HK-2 (cell line): ENCODE data around the gene RALGAPA2.
A peak's percentile ranks its signal among the peaks of the same experiment; 100 is the strongest.

Experiments
- DNase-seq: peaks from one replicate; pipeline ENCODE4 v3.0.0-alpha.2; 2018; ENCODE audit not compliant: unreplicated experiment

Gene RALGAPA2

DNA sequence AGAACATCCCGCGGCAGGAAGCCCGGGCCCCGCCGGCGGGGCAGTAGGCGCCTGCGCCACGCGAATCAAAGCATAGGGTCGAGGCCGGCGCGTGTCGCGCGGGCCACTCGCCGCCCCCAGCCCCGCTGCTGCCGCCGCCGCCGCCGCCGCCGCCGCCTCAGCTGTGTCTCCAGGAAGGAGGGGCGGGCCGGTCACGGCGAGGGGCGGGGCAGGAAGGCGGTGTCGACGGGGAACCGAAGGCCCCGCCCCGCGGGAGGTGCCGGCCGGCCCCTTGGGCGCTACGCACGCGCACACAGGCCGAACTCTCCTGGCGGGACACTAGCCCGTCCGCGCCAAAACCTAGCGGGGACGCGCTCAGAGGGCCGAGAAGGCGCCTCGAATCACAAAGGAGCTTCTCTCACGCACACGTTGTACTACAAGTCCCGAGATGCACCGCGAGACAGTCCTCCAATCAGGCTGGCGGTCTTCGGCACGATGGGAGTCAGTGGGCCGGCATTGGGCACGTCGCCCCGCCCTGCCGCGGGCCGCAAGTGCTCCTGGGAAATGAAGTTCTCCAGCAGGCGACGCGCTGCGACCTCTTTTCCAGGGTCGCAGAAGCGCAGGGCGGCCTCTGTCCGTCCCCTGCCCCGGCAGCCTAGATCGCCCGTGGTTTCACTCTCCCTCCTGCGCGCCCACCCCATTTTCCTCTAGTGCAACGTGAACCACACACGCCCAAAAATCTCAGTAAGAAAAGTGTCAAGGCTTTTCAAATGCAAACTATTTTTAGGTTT, at the start of gene RALGAPA2:
TSS of gene RALGAPA2 (minus strand) at position 171 of the 770 bp plus-strand sequence. CDS start at position 7, 164 bp downstream.
- DNase-seq: peak; percentile 97

- DNase-seq: no peak
Observed at GRCh38 chr20:20761301-20761700, 48.9 kb upstream of the RALGAPA2 start.

DNA sequence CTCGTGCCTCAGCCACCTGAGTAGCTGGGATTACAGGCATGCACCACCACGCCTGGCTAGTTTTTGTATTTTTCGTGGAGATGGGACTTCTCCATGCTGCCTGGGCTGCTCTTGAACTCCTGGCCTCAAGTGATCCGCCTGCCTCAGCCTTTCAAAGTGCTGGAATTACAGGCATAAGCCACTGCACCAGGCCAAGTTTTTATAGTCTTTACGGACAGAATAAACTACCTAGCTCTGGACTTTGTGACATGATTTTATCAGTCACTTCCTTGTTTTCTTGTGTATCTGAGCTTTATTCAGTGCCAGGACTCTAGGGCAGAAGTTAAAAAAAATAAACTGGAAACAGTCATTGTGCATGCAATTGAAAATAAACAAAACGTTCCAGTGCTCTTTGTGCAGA, 46.7 kb upstream of the RALGAPA2 start:
- DNase-seq: no peak

DNA sequence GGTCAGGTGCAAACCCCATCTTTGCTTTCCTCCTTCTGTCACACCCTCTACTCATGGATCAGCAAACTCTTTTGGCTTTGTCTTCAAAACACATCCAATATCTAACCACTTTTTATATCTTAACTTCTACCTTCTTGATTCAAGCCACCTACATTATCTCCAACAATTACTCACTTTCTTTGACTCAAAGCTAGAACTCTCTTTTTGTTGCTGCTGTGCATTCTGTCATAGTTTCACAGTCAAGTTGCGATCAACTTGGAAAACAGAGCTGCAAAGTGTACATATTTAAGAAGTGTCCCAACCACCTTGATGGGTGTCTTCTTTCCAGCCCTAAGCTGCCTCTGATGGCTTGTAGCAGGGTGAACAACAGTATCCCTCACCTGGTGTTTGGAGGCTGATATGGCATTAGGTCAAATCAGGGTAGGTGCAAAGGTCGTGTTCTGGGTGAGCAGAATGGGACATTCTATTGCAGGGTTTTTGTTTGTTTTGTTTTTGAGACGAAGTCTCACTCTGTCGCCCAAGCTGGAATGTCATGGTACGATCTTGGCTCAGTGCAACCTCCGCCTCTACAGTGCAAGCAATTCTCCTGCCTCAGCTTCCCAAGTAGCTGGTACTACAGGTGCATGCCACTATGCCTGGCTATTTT, 43.4 kb upstream of the RALGAPA2 start:
- no peak for DNase-seq

GRCh38 chr20:20755231-20755630, 42.8 kb upstream of the RALGAPA2 start:
- no peak for DNase-seq

DNA sequence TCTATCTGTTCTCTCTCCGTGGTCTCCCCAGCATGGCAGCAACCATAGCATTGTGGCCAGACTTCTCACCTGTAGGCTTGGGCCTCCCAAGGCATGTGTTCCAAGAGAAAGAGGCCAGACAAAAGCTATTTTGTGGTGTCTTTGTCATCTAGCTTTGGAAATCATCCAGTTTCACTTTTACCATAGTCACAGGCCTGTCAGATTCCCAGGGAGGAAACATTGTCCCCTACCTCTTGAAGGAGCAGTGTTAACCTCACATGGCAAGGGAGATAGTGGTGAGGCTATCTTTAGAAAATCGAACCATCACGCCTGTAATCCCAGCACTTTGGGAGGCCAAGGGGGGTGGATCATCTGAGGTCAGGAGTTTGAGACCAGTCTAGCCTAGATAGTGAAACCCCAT, 42.3 kb upstream of the RALGAPA2 start:
- DNase-seq: no peak

DNA sequence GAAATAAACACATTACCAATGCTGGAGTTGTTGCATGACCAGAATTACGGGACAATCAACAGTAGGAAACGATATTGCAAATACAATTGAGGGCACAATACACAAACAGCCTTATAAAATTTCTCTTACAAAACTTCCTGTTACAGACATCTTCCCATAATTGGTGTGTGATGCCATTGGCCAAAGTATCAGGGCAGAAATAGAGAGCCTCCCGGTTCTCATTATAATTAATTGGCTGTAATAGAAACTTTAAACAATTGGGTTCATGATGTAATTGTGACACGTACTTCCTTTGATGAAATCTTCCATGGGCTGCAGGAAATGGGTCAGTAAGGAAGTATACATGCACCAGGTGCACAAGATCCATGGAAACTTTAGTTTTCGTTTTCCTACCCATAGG, 40.3 kb upstream of the RALGAPA2 start:
- no peak for DNase-seq

GRCh38 chr20:20747298-20747697, 34.9 kb upstream of the RALGAPA2 start:
- DNase-seq: no peak

DNA sequence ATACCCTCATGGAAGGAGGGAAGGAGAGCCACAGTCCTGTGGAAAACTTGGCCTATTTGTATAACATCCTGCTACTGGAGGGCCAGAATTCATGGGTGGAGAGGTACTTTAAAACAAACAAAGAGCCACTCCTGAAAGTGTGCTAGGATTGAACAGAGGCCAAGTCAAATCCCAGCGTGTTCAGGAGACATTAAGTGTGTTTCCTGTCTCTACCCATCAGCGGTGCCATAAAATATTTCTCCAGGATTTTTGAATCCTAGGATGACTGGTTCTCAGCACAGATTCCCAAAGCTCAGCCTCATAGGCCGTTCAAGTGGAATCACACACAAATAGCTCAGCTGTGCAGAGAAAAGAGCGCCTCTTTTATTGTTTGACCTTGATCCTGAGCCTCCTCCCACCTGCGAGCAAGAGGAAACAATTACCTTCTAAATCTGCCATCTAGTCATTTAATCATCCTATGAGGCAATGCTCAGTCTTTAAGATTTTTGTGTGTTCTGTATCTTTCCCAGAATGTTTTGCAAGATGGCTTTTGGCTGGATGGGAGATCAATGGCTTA, 31.8 kb upstream of the RALGAPA2 start:
- DNase-seq: no peak

DNA sequence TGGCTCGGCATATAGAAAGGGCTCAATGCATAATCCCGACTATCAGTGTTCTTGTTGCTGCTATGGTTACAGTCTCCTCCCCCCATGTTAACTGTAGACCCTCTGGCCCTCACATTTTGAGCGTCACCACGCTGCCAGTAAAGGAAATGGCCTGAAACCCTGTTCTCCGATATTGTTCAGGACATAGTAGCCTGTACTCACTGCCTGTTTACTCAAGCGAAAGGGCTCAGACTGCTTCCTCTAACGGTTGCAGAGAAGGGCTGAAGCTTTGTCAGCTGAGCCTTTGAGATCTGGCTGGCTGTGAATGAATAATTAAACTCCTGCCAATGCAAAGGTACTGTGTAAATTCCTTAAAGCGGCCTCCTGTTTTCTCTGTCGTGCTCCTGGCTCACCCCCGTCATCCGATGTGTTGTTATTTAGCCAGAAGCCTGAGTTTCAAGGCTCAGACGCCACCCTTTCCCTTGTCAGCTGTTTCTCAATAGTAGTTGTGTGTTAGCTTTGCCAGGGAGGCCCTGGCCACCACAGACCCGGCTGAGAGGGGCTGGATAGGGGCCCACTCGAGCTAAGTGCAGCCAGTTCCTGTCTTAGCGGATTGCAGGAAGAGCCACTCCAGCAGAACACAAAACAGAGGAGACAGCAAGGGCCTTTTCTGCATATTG, 31.2 kb upstream of the RALGAPA2 start:
- DNase-seq: peak; percentile 7

- no peak for DNase-seq
Observed at GRCh38 chr20:20741087-20742045, 28.9 kb upstream of the RALGAPA2 start.

DNA sequence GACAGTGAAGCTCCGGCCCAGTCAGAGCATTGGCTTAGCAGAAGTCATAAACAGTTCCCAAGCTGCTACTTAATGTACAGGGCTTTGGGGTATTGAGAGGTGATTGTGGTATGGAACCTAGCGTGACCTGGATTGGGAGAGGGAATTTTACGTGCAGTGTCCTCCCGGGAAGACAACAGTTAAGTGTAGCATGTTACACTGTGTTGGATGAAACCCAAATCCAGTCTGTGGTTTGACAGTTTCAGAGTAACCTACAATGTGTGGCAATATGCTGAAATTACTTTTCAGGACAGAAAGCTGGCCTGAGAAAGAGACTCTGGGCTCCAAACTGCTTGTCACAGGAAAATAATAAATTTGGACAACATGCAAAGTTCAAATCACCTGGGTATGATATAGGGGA, 28.1 kb upstream of the RALGAPA2 start:
- DNase-seq: no peak

- DNase-seq: no peak
Observed at GRCh38 chr20:20737158-20737557, 24.7 kb upstream of the RALGAPA2 start.

GRCh38 chr20:20736303-20736702, 23.9 kb upstream of the RALGAPA2 start:
- no peak for DNase-seq

DNA sequence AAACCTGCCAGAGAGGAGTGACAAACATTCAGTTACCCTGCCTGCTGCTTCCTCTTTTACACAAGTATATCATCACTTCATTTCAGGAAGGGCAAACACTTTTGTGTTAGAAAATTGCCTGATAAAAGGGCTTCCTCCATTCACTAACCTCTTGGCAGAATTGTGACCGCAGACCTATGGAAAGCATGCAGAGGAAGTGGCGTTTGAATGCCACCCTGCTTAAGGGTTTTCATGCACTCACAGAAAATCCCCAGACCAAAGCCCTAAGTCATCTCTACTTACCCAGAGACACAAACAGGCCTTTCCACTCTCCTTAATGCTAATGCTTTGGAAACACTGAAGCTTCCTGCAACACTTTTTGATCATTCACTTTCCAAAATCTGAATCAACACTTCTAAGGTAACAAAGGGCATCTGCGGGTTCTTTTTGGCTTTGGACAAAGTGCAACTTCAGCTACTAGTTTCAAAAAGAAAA, 22.1 kb upstream of the RALGAPA2 start:
- no peak for DNase-seq

- no peak for DNase-seq
Observed at GRCh38 chr20:20733943-20734342, 21.5 kb upstream of the RALGAPA2 start.

- no peak for DNase-seq
Observed at GRCh38 chr20:20732641-20733040, 20.2 kb upstream of the RALGAPA2 start.

GRCh38 chr20:20731945-20732296, 19.5 kb upstream of the RALGAPA2 start:
- no peak for DNase-seq

DNA sequence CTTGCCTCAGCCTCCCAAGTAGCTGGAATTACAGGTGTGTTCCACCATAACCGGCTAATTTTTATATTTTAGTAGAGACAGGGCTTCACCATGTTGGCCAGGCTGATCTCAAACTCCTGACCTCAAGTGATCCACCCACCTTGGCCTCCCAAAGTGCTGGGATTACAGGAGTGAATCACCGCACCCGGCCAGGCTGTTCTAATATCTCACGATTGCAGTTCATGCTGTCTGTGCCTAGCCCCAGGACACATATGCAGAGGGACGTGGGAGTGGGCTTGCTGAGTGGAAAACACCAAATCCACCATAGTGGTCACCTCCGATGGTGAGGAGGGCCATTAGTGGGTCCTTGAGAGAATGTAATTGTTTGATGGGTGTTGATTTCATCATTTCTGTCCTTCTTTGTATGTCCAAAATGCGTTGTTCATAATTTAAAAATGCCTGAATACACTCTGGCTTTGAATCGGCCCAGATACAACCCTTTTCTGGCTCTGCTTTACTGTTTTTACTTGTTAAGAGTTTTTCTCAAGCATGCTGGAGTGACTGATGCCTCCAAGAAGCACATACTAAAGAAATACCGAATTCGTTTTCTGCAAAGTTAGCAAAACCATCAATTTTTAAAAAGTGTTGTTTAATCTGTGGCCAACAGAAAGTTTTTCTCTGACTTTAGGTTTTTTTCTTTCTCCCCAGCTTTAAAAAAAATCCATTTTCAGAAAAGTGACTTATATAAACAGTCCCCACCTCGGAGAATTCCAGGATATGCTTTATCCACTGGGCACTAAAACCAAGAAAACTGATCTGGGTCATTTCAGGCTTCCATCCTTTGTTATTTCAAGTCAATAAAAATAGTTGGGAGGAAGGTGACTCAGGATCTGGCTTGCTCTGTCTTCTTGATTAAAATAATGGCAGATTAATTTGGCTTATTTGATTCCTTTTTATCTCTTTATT, 18.8 kb upstream of the RALGAPA2 start:
- no peak for DNase-seq

- DNase-seq: no peak
Observed at GRCh38 chr20:20729563-20729962, 17.1 kb upstream of the RALGAPA2 start.
